ENCODE results near the gene EXOC3.

The EXOC3 gene

GRCh38 chr5:438481-438981 is 4.4 kb upstream of the EXOC3 start:
- no peak for DNase-seq (ENCODE audit: low spot score)
- FAIRE-seq: no peak

- DNase-seq (ENCODE audit: low spot score) (no peak), FAIRE-seq (no peak)
Observed at GRCh38 chr5:439181-439580, 3.8 kb upstream of the EXOC3 start.

- DNase-seq (ENCODE audit: low spot score) (no peak), FAIRE-seq (no peak)
Observed at GRCh38 chr5:439636-440035, 3.3 kb upstream of the EXOC3 start.

DNA sequence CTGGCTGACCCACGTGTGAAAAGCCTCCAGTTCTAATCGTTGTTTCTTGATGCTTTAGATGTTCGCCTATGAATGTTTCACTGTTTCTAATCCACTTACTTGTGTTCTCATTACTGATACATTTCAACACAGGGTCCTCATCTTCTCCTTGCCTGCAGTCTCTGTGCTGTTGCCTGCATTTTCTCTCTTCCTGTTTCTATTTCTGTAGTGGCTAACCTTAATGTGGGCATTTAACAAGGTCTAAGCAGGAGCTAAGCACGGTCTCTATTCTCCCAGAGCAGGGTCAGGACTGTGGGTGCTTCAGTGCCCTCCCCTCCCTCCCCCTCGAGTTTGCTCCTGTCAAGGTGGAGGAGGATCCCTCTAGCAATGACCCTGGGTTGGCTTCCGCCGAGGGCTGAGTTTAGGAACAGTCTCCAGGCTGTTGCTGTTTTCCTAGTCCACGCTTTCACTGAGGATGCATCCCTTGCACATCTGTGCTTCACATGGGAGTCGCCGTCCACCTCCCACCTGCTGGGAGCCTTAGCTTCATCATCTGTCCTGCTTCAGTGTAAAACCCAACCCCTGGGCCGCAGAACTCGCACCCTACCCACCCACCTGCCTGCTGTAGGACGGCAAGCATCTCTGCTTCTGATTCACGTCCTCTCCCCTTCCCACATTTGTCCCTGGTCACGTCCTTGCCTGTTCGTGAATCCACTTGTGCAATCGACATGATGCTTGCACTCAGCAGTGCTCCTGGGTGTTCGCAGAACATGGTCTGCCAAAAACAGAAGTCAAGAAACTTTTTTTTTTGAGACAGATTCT is 2.4 kb upstream of the EXOC3 start:
- DNase-seq (ENCODE audit: low spot score): no peak
- FAIRE-seq: no peak

- FAIRE-seq (no peak), DNase-seq (ENCODE audit: low spot score) (no peak)
Observed at GRCh38 chr5:441996-442334, 1.0 kb upstream of the EXOC3 start.

- peak; percentile 57 for DNase-seq (ENCODE audit: low spot score)
Observed at GRCh38 chr5:443239-444151, 519 bp downstream of the EXOC3 start.

GRCh38 chr5:444226-444625 is 1.2 kb downstream of the EXOC3 start:
- no peak for DNase-seq (ENCODE audit: low spot score)
- FAIRE-seq: no peak

More at GRCh38 chr5:443239-444151, 519 bp downstream of the EXOC3 start:
- no peak for FAIRE-seq

DNA sequence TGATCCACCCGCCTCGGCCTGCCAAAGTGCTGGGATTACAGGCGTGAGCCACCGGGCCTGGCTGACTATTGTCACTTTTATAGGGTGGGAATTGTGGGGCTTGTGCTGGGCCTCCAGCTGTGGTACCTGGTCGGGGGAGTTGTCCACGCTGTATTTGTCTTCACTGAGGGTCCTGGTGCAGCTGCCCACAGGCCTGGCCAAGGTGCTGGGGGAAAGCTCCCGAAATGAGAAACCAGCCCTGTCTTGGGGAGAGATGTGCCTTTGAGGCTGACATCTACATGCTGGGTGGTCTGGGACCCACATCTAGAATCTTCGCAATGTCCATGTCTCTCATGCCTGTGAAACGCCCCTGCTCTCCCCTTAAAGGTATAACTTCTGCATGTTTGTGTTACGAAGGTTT is 2.6 kb downstream of the EXOC3 start:
- FAIRE-seq (no peak), DNase-seq (ENCODE audit: low spot score) (no peak)

DNA sequence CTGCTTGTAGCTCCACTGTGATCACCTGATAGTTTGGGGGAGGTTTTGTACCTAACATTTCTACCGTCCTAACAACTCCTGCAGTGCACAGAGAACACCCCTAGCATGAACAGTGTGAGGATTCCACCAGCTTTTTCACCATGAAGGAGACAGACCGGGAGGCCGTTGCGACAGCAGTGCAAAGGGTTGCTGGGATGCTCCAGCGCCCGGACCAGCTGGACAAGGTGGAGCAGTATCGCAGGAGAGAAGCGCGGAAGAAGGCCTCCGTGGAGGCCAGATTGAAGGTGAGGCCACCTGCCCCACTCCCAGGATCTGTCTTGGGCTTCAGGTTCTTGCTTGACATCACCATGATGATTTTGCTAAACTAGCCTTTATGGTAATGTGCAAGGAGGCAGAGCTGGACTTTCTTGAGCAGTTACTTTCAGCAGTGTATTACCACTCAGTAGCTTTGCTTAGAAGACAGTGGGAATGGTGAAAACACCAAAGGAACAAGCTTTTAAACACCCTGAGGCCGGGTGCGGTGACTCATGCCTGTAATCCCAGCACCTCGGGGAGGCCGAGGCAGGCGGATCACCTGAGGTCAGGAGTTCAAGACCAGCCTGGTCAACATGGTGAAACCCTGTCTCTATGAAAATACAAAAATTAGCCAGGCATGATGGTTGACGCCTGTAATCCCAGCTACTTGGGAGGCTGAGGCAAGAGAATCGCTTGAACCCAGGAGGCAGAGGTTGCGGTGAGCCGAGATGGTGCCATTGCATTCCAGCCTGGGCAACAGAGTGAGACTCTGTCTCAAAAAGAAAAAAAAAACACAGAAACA is 3.3 kb downstream of the EXOC3 start:
- no peak for FAIRE-seq

GRCh38 chr5:446883-447263 is 3.9 kb downstream of the EXOC3 start:
- FAIRE-seq: no peak
- DNase-seq (ENCODE audit: low spot score): peak; percentile 58

More for the DNA sequence above, 3.3 kb downstream of the EXOC3 start:
- no peak for DNase-seq (ENCODE audit: low spot score)

GRCh38 chr5:447501-447900 is 4.5 kb downstream of the EXOC3 start:
- no peak for FAIRE-seq
- DNase-seq (ENCODE audit: low spot score): no peak

DNA sequence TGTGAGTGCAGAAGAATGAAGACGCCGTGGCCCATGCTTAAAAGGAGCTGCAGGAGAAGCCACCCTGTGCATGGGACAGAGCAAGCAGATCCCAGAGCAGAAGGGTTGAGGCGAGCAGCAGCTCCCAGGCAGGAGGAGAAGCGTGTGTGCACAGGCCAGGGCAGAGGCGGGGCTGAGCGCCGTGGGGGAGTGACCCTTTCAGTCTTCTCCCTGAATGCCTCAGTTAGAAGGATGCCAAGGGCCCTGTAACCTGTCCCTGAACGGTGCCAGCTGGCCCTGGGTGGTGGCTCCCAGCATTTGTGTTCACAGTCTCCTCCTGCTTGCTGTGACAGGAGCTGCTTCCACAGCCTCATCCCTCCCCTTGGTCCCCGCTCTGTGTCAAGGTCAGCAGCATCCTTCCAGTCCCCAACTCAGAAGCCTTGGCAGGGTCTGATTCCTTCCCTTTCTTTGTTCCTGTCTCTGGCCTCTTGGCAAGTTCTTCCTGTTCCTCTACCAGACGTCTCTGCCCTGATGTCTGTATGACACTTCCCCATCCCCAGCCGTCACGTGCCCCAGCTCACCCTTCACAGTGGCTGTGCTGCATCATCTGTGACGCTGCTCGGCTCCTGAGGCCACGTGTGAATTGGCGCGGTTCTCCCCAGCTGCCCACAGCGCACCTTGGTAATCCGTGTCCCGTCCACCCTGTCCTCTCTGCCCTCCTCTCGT is 5.2 kb downstream of the EXOC3 start:
- FAIRE-seq (no peak), DNase-seq (ENCODE audit: low spot score) (no peak)

DNA sequence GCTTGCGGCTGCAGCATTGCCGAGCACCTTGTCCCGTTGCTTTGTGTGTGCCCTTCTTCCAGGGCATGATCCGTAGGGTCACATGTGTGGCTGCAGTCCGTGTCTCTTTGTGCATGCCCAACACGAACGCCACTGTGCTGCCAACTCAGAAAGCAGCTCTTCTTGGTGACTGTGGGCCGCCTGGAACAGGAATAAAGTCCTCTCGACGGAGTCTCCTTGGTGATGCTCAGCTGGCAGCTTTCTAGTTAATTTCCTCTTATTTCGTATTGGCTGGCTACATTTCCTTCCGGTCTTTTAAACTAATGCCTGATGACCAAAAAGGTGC is 5.8 kb downstream of the EXOC3 start:
- DNase-seq (ENCODE audit: low spot score) (no peak), FAIRE-seq (no peak)

DNA sequence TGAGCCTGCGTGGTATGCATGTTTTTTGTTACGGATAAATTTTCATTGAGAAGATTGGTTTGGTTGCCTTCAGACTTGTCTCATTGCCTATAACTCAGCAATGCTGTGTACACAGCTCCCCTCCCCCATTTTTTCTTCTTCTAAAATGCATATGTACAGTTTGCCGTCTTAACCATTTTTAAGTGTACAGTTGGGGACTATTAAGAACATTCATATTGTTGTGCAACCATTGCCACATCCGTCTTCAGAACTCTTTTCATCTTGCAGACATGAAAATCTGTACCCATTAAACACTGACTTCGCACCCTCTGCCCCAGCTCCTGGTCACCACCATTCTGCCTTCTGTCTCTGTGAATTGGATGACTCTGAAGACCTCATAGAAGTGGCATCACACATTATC is 6.2 kb downstream of the EXOC3 start:
- DNase-seq (ENCODE audit: low spot score): no peak

DNA sequence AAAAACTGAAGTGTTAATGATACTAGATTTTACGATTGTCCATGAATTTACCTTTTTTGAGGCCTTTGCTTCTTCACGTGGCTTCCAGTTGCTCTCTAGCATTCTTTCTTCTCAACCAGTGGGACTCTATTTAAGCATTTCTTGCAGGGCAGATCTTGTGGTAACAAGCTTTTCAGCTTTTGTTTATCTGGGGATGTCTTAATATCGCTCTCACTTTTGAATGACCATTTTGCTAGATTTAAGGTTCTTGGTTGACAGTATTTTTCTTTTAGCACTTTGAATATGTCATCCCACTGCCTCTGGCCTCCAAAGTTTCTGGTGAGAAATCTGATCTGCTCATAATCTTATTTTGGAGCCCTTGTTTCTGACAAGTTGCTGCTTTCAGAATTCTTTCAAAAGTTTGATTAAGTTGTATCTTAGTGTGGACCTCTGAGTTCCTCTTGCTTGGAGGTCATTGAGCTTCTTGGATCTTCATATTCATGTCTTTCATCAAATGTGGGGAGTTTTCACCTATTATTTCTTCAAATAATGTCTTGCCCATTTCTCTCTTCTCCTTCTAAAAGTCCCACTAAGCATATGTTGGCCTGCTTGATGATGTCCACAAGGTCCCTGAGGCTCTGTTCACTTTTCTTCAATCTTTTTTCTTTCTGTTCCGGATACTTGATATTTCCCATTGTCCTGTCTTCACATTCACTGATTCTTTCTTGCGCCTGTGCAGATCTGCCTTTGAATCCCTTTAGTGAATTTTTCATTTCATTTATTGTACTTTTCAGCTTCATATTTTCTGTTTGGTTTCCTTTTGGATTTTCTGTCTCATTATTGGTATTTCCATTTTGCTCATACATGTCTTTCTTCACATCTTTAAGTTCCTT is 8.8 kb downstream of the EXOC3 start:
- FAIRE-seq (no peak), DNase-seq (ENCODE audit: low spot score) (no peak)

More for the DNA sequence above, 6.2 kb downstream of the EXOC3 start:
- no peak for FAIRE-seq

DNA sequence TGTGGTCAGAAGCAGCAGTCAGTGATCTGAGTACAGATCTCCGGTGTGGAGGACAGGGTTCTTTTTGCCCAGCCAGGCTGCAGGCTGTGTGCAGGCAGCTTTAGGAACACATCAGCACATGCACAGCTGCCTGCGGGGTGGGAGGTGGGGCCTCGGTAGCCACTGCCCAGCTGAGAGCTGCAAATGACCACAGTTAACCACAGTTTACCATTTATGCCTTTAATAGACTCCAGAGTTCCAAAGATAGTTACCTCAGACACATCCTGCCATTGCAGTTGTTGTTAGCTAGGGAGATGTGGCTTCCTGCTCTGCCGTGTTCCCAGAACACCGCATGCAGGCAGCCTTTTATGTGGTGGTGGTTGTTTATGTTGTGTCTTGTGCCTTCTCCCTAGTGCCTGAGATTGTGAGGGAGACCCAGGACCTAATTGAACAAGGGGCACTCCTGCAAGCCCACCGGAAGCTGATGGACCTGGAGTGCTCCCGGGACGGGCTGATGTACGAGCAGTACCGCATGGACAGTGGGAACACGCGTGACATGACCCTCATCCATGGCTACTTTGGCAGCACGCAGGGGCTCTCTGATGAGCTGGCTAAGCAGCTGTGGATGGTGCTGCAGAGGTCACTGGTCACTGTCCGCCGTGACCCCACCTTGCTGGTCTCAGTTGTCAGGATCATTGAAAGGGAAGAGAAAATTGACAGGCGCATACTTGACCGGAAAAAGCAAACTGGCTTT is 10.2 kb downstream of the EXOC3 start:
- DNase-seq (ENCODE audit: low spot score): no peak
- no peak for FAIRE-seq

DNA sequence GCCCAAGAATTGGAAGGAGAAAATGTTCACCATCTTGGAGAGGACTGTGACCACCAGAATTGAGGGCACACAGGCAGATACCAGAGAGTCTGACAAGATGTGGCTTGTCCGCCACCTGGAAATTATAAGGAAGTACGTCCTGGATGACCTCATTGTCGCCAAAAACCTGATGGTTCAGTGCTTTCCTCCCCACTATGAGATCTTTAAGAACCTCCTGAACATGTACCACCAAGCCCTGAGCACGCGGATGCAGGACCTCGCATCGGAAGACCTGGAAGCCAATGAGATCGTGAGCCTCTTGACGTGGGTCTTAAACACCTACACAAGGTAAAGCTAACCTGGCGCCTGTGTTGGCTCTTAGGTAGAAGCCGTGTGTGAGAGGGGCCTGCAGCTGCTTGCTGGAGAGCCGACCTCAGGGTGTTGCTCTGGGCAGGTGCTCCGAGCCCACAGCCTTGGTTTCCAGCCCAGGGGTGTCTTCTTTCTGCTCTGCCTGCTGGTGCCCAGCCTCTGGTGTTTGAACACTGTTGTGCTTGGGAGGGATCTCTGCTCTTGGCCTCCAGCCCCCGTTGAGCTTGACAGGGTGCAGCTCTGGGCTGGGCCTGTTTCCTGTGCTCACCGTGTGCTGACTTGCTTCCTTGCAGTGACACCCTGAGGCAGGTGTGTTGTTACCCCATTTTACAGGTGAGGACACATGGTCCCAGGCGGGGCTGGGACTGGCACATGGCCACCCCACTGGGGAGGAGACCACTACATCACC is 10.9 kb downstream of the EXOC3 start:
- FAIRE-seq (no peak), DNase-seq (ENCODE audit: low spot score) (no peak)

GRCh38 chr5:454936-455335 is 12.0 kb downstream of the EXOC3 start:
- DNase-seq (ENCODE audit: low spot score) (no peak), FAIRE-seq (no peak)

DNA sequence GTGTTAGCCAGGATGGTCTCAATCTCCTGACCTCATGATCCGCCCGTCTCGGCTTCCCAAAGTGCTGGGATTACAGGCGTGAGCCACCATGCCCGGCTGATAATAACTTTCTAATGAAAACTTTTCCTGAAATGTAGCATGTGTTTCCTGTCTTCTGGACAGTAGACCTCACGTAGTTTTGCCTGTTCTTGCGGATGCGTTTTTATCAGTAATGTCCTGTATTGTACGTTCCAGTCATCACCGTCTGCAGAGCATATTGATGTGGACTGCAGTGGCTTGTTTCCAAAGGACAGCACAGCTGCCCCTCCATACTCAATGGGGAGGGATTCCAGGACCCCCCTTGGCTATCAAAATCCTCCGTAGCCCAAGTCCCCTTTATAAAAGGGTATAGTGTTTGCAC is 12.8 kb downstream of the EXOC3 start:
- FAIRE-seq (no peak), DNase-seq (ENCODE audit: low spot score) (no peak)

All from urothelium cell line (cell line).